GM12878 (cell line): Measurements from ENCODE around the gene MRPL49. TPM values are rescaled to one million over a fixed set of nuclear protein-coding genes. Genes with fewer than 3 reads are reported as not detected.

Experiments
- FOS ChIP-seq: IDR thresholded peaks from 3 replicates; pipeline ENCODE4 v1.6.1; 2011; ENCODE audit warnings: borderline replicate concordance; ENCODE audit not compliant: insufficient read length; ENCODE audit errors: extremely low read depth
- GABPA ChIP-seq: IDR thresholded peaks from 2 replicates; pipeline ENCODE4 v1.6.1; 2014; ENCODE audit warnings: antibody characterized with exemption, low read depth, mild to moderate bottlenecking, inconsistent platforms
- IKZF1 ChIP-seq: fragments of 450-650 bp; conservative IDR thresholded peaks from 2 replicates; pipeline ENCODE4 v1.6.1; 2017; ENCODE audit warnings: antibody characterized with exemption, mild to moderate bottlenecking
- IKZF2 ChIP-seq, 2 experiments: fragments of 450-650 bp; IDR thresholded peaks; 2 replicates each; pipeline ENCODE4 v1.6.1; 2017; ENCODE audit warnings: mild to moderate bottlenecking in 2 of 2, moderate library complexity in 2 of 2
- MLLT1 ChIP-seq: fragments of 450-650 bp; IDR thresholded peaks from 2 replicates; pipeline ENCODE4 v1.6.1; 2016; ENCODE audit warnings: mild to moderate bottlenecking
- MXI1 ChIP-seq: fragments of 150-350 bp; IDR thresholded peaks from 2 replicates; pipeline ENCODE4 v1.6.1; 2011; ENCODE audit warnings: low read depth, mild to moderate bottlenecking, inconsistent platforms, low read length, improper control_type of control experiment
- NFYB ChIP-seq: IDR thresholded peaks from 2 replicates; pipeline ENCODE4 v1.6.1; 2011; ENCODE audit warnings: low read depth, mild to moderate bottlenecking, low read length, improper control_type of control experiment, moderate library complexity; ENCODE audit not compliant: insufficient read depth
- POLR2AphosphoS5 ChIP-seq: IDR thresholded peaks from 2 replicates; pipeline ENCODE4 v1.6.1; 2011; ENCODE audit warnings: mild to moderate bottlenecking, low read length, inconsistent platforms
- RB1 ChIP-seq: fragments of 450-650 bp; formaldehyde crosslinking; IDR thresholded peaks from 2 replicates; pipeline ENCODE4 v1.6.1; 2017; ENCODE audit warnings: mild to moderate bottlenecking, borderline replicate concordance
- RELB ChIP-seq: fragments of 450-650 bp; IDR thresholded peaks from 2 replicates; pipeline ENCODE4 v1.6.1; 2017; ENCODE audit warnings: low read depth, mild to moderate bottlenecking, moderate library complexity
- RFX5 ChIP-seq: IDR thresholded peaks from 2 replicates; pipeline ENCODE4 v1.6.1; 2011; ENCODE audit warnings: low read depth, low read length, improper control_type of control experiment
- SP1 ChIP-seq: IDR thresholded peaks from one replicate; pipeline ENCODE4 v1.6.1; 2011; ENCODE audit warnings: low read depth, low read length
- TCF3 ChIP-seq: IDR thresholded peaks from 2 replicates; pipeline ENCODE4 v1.6.1; 2012; ENCODE audit warnings: low read depth, mild to moderate bottlenecking, low read length, borderline replicate concordance; ENCODE audit not compliant: insufficient read depth
- WRNIP1 ChIP-seq: IDR thresholded peaks from 2 replicates; pipeline ENCODE4 v1.6.1; 2011; ENCODE audit warnings: low read depth, low read length, improper control_type of control experiment, borderline replicate concordance
- ZBED1 ChIP-seq: IDR thresholded peaks from 2 replicates; pipeline ENCODE4 v1.6.1; 2016; ENCODE audit warnings: borderline replicate concordance
- polyA plus RNA-seq, 11 experiments: library from polyadenylated mRNA; depleted of rRNA in 4 of 11; unstranded in 6 of 11; stranded (reverse) in 5 of 11; fragments of >200 nt; fragmentation: Nextera tagmentation in 4 of 11; fragmentation: Illumina TruSeq in 1 of 11; extraction: Ambion mirVana in 4 of 11; extraction: Trizol in 1 of 11; gene quantifications; 1 replicate in 1 of 11; 2 replicates in 10 of 11; pipeline versions ENCODE4 v1.2.1 to v1.2.3, GENCODE V29; 2011 to 2016; ENCODE audit warnings: inconsistent platforms in 2 of 11, missing spikeins in 2 of 11, low read depth in 1 of 11
- total RNA-seq, 4 experiments: library from RNA; depleted of rRNA in 3 of 4; stranded (reverse); fragments of >200 nt in 3 of 4; fragmentation: Illumina TruSeq in 1 of 4; extraction: Trizol in 1 of 4; gene quantifications; 2 replicates each; pipeline versions ENCODE4 v1.2.1 to v1.2.3, GENCODE V29; 2013 to 2021

The MRPL49 gene
- total and polyA plus RNA-seq, 10 of the 15 experiments (the other 5 are each of a cell fraction or from before 2014, with no cell fraction given) = 42.0 to 116 (median 71.7) TPM

GRCh38 chr11:65111744-65112545 is 10.2 kb upstream of the MRPL49 start, which contains the start of gene TM7SF2 (continued):
- TF ChIP-seq NFYB = peak; percentile 95
- peak; percentile 54; the same call in 1 of the 2 replicates for TF ChIP-seq IKZF1
- no peak for TF ChIP-seq RB1
- TF ChIP-seq POLR2AphosphoS5 = peak; percentile 88
- TF ChIP-seq IKZF2 (IDR thresholded peaks at IDR 0.05) = peak; percentile 27 to 31; a peak in 1 of 4 replicates
- peak; percentile 55; the same call in 1 of the 2 replicates for TF ChIP-seq TCF3
- peak; percentile 35; the same call in 1 of the 2 replicates for TF ChIP-seq RELB
- peak; percentile 80 for TF ChIP-seq SP1
- peak; percentile 2 for TF ChIP-seq FOS
- TF ChIP-seq MXI1 = 0 out of 2 replicates have a peak, but pooled peaks have one; percentile 6
- TF ChIP-seq MLLT1 = 0 out of 2 replicates have a peak, but pooled peaks have one; percentile 19
- TF ChIP-seq ZBED1 = peak; percentile 8; the same call in 1 of the 2 replicates
- TF ChIP-seq GABPA = no peak
- peak; percentile 60; the same call in 1 of the 2 replicates for TF ChIP-seq RFX5
- no peak for TF ChIP-seq WRNIP1
